D721Med (cell line): ENCODE measurements around the gene SPIRE1.
"Not testable (repeated sequence)": the region's sequence is repeated elsewhere in the genome, so short reads cannot be mapped to it uniquely, and the experiment has no call there.

Source experiments
- DNase-seq: peaks from one replicate; pipeline ENCODE4 v3.0.0; 2011; ENCODE audit warnings: low spot score; ENCODE audit not compliant: insufficient read length
- FAIRE-seq: peaks from 2 replicates; lab custom pipeline; 2011; peaks lifted over from hg19 to GRCh38; lab: Jason Lieb, UNC
- TF ChIP-seq, protein P1 (sequence below): IDR thresholded peaks from 2 replicates; pipeline ENCODE4 v1.5.1; 2012; ENCODE audit warnings: mild to moderate bottlenecking, control low read depth; ENCODE audit not compliant: insufficient read depth; ENCODE audit errors: missing control alignments

Gene SPIRE1

DNA sequence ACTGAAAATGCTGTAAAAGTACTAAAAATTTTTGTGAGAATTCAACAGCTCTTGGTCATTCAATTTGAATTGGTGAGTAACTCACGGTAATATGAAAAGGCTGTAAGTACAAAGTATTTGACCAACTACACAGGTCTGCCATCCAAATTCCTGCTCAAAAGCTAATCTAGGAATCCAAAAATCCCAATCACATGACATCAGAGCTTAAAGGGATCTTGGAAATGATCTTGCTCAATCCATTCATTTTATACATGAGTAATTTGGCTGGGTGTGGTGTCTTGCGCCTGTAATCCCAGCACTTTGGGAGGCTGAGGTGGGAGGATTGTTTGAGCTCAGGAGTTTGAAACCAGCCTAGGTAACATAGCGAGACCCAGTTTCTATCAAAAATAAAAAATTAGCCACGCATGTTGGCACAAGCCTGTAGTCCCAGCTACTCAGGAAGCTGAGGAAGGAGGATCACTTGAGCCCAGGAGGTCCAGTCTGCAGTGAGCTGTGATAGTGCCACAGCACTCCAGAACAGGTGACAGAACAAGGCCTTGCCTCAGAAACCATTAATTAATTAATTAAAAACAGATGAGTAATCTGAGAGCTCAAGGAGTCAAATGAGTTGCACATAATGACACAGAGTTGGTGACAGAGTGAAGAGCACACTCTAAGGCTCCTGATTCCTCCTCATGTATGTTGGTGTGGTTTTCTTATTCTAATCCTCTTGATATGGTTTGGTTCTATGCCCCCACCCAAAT, 19.8 kb downstream of the SPIRE1 start:
- TF ChIP-seq, protein P1, sequence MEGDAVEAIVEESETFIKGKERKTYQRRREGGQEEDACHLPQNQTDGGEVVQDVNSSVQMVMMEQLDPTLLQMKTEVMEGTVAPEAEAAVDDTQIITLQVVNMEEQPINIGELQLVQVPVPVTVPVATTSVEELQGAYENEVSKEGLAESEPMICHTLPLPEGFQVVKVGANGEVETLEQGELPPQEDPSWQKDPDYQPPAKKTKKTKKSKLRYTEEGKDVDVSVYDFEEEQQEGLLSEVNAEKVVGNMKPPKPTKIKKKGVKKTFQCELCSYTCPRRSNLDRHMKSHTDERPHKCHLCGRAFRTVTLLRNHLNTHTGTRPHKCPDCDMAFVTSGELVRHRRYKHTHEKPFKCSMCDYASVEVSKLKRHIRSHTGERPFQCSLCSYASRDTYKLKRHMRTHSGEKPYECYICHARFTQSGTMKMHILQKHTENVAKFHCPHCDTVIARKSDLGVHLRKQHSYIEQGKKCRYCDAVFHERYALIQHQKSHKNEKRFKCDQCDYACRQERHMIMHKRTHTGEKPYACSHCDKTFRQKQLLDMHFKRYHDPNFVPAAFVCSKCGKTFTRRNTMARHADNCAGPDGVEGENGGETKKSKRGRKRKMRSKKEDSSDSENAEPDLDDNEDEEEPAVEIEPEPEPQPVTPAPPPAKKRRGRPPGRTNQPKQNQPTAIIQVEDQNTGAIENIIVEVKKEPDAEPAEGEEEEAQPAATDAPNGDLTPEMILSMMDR = no peak
- DNase-seq (no peak), FAIRE-seq (no peak)

DNA sequence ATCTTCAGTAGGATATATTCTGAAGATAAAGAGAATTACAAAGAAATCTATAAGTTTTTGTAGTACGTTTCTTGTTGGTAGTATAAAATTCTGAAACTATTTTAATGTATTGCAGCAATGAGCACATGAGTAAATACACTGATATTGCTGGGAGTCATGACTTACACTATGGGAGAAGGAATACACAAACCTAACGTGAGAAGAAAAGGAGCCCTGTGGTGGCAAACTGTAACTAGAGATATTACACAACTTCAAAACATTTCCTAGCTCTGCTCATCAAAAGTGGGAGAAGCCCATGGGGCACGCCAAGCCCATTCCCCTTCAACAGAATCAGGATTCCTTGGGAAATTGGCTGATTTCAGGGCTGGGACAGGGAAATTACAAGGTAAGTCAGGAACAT, 20.5 kb downstream of the SPIRE1 start:
- TF ChIP-seq, protein P1 = no peak
- no peak for DNase-seq
- FAIRE-seq = no peak

DNA sequence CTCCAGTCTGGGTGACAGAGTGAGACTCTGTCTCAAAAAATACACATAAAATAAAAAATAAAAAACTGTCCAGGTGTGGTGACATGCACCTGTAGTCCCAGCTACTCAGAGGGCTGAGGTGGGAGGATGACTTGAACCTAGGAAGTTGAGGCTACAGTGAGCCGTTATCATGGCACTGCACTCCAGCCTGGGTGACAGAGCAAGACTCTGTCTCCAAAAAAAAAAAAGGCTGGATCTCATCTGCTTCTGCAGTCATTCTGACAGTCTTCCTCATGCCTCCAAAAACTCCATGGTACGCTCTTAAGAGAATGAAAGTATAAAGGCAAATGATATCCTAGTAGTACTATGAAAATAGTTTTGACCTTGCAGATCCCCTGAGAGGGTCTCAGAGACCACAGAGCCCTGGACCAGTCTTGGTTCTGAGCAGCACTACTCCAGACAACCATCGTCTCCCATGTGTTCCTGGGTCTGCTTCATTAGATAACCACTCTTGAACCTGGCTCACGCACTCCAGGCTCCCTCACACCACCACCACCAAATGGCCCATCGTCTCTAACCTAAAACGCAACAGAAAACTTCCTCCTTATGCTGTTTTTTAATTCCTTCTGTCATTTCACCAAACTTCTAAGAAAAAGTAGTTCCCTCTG, 26.0 kb downstream of the SPIRE1 start:
- TF ChIP-seq, protein P1 = no peak
- no peak for DNase-seq
- FAIRE-seq = no peak

DNA sequence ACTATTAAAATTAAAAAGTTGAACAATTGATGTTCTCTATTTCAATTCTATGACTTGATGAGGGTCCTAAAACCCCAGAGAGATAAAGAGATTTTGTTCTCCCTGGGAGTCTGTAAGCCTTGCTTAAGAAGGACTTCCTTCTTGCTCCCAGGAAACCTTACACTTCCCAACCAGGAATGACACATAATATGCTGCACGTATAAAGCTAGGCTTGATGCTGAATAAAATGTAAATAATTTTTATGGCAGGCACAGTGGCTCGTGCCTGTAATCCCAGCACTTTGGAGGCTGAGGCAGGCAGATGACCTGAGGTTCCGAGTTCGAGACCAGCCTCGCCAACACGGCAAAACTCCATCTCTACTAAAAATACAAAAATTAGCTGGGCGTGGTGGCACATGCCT, 27.8 kb downstream of the SPIRE1 start:
- no peak for DNase-seq
- TF ChIP-seq, protein P1 = no peak
- no peak for FAIRE-seq

DNA sequence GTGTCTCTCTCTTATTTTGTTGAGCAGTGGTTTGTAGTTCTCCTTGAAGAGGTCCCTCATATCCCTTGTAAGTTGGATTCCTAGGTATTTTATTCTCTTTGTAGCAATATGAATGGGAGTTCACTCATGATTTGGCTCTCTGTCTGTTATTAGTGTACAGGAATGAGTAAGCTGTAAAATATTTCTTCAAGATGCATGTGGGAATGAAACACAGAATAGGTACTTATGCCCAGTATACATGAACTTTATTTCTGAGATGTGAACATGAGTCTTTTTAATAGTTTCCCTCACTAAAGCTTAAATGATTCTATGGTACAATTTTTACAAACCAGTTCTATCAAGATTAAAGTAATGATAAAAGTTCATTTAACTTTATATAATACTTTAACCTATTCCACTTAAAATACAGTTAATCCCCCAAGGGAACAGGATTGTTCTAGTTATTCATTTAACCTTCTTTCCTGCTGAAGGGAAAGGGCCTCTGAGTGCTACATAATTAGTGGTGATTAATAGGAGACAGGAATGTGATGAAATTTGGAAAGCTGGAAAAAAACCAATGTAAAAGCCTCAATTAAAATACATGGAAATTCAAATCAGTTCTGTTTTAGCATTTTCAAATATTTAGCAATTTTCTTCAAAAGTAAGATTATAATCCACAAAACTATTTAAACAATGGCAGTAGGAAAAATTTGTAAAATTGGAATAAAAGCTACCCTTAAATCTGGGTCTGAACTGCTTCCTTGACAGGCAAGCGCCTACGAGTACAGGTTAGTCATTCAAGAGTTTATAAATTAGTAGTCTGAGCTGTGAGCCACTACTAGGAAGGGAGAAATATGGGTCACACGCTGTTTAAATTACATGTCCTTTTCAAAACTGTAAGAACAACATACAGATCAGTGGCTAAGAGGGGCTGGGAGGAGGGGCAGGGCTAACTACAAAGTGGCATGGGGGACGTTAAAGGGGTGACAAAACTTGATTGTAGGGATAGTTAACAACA, 28.9 kb downstream of the SPIRE1 start:
- no peak for FAIRE-seq
- no peak for DNase-seq
- TF ChIP-seq, protein P1 = no peak

DNA sequence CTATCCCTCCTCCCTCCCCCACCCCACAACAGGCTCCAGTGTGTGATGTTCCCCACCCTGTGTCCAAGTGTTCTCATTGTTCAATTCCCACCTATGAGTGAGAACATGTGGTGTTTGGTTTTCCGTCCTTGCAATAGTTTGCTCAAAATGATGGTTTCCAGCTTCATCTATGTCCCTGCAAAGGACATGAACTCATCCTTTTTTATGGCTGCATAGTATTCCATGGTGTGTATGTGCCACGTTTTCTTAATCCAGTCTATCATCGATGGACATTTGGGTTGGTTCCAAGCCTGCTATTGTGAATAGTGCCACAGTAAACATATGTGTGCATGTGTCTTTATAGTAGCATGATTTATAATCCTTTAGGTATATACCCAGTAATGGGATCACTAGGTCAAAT, 30.7 kb downstream of the SPIRE1 start:
- not testable (repeated sequence) for DNase-seq, FAIRE-seq

DNA sequence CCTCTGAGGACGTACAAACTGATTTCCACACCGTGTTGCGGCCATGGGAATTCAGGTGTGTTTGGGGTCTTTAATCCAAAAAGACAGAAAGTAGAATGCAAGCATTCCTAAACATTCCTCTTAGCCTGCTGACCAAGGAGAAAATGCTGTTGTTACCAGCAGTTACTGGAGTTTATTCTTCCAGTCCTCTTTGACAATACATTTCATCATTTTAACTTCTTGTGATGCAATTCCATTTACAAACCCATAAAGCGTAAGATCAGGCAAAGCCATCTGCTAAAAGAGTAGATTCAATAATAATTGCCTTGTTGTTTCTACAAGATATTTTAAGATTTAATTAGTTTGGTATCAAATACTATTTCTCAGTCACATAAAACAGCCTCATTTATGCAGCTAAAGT, 32.7 kb downstream of the SPIRE1 start:
- TF ChIP-seq, protein P1 = no peak
- DNase-seq = no peak
- no peak for FAIRE-seq
